Islet precursor cell (in vitro differentiated cells): ENCODE data around the gene DYSF.
A peak's percentile ranks its signal among the peaks of the same experiment; 100 is the strongest.

Experiments used
- DNase-seq: peaks from one replicate; pipeline ENCODE4 v3.0.0-alpha.2; 2018

The DYSF gene

DNA sequence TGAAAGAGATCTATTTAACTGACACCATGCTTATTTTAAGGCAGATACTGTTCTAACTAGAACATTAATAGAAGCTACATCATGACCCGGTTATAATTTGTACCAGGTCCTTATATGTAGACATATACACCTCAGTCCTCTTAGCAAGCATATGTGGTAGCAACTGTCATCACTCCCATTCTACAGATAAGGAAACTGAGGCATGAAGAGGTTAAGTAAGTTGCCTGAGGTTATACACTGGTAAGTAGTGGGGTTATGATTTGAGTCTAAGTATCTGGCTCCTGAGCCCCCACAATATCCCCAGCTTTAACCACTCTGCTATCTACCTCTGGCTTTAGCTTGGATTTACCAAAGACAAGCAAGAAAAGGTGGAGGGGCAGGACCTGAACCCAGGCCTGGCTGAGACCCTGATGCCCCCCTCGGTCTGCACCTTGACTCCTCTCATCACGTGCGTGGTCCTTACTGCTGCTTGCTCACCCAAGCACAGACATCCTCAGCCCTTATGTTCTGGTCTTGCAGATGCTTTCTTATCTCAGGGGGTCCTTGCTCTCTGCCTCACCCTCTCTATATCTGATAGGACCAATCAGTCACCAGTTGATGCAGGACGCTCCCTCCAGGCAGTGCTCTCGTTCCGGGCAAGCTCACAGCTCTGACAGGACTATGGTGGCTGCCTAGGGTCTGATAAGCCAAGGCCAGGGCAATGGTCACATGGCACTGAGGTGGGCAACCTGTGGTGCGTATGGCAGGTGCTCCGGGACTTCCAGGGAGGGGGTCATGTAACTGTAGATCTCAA lies 4.0 kb downstream of the DYSF start:
- no peak for DNase-seq

DNA sequence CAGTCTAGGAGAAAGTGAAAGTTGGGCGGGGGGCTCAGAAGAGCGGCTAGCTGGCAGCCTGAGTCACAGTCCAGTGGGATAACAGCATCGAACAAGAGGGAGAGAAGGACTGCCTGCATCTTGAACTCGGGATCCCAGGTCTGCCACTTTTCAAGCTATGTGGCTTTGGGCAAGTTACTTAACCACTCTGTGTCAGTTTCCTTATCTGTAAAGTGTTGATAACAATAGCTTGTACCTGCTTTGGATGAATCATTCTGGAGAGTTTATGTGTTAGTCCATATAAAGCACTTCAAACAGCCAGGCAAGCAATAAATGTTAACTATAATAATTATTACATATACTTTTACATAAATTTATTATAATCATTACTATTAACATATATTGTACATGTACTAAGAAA lies 4.6 kb downstream of the DYSF start:
- no peak for DNase-seq

DNA sequence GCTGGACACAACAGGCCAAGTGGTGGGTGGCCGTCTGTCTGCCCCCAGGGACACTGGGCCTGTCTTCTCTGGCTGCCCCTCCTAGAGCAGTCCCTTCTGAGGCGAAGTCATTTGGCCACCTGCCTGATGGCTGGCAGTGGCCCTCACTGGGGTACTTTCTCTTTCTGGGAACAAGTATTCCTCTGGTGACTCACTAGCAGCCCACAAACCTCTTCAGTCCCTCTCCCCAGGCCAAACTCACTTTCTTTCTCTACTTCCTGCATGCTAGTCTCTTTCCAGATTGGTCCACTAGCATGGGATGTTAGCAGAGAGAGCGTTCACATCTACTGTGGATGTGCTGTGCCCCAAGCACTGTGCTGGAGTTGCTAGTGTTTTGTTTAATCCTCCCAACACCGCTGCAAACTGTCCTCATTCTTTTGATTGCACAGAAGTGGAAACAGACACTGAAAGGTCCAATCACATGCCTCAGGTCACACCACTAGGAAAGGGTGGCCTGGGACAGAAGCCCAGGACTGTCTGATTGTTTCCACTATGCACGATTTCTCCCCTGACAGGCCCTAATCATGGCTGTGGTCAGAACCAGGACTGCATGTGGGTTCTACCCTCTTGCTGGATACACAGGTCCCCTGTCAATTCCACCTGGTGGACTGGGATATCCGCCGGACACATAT lies 5.2 kb downstream of the DYSF start:
- peak; percentile 61 for DNase-seq

- DNase-seq: no peak
These were observed 5.7 kb downstream of the DYSF start for GRCh38 chr2:71459084-71459431.

DNA sequence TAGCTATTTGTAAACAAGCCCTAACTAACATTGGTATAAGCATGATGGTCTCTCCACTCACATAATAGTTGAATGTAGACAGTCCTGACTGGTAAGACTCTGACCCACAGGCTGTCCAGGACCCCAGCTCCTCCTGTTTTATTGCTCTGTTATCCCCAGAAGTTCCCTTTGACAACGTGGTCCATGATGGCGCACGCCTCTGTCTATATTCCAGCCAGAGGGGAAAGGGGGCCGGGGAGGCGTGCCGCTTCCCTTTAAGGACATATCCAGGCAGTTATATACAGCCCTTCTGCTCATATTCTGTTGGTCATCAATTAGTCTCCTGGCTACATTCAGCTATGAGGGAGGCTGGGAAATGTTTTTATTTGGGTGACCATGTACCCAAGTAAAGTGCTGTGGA lies 6.7 kb downstream of the DYSF start:
- peak; percentile 40 for DNase-seq

GRCh38 chr2:71460595-71461303 lies 7.4 kb downstream of the DYSF start:
- peak; percentile 55 for DNase-seq

DNA sequence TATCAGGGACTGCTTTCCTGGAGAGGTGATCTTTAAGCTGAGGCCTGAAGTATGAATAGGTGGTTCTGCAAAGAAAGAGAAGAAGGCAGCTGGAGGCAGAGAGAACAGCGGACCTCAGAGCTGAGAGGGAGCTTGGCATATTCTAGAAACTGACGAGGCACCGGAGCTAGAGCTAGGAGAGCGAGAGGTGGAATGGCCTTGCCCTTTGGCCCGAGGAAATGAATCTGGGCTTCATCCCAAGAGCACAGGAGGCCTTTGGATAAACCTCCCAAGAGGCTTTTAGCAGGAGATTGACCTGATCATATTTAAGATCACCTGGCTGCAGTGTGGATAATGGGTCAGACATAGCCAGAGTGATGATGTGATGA lies 7.9 kb downstream of the DYSF start:
- peak; percentile 35 for DNase-seq

- peak; percentile 41 for DNase-seq
These were observed 8.8 kb downstream of the DYSF start for GRCh38 chr2:71462056-71462605.

- DNase-seq: peak; percentile 56
These were observed 9.4 kb downstream of the DYSF start for GRCh38 chr2:71462641-71463341.

GRCh38 chr2:71463342-71463654 lies 9.9 kb downstream of the DYSF start:
- peak; percentile 23 for DNase-seq

DNA sequence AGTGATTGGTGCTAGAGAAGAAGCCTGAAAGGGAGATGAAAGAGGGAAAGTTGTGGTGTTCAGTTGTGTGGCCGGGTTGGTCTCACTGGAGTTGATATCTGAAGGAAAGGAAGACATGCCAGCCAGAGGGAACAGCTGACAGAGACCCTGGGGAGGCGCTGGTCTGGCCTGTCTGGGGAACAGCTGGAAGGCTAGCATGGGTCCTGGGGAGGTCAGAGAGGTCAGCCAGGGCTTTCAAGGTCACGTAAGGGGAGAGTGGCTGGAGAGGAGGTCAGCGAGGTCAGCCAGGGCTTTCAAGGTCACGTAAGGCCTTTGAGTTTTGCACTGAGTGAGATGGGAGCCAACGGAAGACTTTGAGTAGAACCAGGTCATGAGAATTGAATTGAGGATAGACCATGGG lies 11.0 kb downstream of the DYSF start:
- peak; percentile 29 for DNase-seq

GRCh38 chr2:71465356-71465755 lies 12.0 kb downstream of the DYSF start:
- peak; percentile 49 for DNase-seq

DNA sequence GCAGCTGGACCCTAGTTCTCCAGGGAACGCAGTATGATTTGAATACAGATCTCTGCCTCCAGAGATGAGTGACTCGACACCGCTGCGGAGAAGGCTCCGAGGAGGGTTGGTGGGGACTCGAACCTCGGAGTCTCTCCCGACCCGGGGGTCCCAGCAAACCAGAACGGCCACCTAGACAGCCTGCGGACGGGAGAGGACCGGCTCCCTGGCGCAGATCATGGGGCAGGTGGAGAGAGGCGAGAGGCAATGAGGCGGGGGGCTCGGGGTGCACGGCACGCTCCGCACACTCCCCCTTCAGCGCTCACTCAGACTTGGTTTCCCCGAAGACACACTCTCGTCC lies 12.6 kb downstream of the DYSF start:
- DNase-seq: no peak

DNA sequence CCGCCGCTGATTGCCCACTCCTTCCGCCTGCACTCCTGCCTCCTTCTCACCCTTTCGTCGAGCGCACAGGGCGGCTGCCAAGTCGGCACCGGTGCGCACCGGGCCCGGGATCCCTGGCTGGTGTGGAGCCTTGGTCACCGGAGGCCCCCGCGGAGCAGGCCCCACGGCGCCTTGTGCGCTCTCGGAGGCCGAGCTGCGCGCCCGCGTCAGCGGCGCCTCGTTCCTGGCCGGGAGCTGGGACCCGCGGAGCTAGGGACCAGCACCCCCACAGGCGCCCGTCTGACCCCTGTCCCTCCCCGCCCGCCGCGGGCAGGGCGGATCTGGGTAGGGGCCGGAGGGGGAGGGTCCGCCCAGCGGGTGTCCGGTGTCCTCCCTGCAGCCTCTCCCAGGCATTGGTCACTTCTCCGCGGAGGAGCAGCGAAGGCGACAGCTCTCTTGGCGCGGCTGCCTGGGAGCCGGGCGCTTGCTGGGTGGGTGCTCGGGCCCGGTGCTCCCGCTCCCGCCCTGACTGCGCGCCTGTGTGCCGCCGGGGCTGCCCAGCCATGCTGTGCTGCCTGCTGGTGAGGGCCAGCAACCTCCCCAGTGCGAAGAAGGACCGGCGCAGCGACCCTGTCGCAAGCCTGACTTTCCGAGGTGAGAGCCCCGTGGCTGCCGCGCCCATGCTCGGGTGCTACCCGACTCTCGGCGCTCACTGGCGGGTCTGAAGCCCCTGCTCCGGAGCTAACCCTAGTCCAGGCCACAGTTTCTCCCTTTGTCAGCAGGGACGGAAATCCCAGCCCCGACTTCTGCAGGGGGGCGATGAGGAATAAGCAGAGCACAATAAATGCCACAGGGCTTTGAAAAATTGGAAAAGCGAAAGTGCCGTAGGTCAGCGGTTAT lies 13.2 kb downstream of the DYSF start:
- DNase-seq: peak; percentile 89

DNA sequence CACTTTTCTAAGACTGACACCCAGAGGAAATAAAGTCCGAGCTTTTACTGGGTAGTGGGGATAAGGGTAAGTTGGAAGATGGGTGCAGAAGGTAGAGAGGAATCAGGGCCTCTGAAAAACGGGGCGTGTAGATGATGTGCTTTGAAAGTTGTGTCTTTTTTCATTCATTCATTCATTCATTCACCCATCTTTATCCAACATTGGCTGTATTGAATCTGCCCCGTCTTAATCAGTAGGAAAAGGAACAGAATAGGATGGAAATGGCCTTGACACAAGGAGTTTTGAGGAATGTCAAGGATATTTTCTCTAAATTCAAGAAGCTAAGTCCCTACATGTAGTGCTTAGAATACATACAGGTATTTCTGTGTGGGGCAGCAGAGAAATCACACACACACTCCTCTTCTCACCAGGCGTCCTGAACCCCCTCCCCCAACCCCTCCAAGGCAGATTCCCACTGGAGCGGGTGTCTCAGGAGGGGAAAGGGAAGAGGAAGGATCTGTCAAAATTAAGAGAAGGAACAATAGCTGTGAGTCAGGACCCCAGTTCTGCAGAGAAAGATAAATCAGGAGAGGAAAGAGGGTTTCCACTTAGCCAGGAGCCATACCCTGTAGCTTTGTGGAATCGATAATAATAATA lies 13.9 kb downstream of the DYSF start:
- DNase-seq: no peak

GRCh38 chr2:71468279-71469015 lies 15.1 kb downstream of the DYSF start:
- DNase-seq: peak; percentile 49

DNA sequence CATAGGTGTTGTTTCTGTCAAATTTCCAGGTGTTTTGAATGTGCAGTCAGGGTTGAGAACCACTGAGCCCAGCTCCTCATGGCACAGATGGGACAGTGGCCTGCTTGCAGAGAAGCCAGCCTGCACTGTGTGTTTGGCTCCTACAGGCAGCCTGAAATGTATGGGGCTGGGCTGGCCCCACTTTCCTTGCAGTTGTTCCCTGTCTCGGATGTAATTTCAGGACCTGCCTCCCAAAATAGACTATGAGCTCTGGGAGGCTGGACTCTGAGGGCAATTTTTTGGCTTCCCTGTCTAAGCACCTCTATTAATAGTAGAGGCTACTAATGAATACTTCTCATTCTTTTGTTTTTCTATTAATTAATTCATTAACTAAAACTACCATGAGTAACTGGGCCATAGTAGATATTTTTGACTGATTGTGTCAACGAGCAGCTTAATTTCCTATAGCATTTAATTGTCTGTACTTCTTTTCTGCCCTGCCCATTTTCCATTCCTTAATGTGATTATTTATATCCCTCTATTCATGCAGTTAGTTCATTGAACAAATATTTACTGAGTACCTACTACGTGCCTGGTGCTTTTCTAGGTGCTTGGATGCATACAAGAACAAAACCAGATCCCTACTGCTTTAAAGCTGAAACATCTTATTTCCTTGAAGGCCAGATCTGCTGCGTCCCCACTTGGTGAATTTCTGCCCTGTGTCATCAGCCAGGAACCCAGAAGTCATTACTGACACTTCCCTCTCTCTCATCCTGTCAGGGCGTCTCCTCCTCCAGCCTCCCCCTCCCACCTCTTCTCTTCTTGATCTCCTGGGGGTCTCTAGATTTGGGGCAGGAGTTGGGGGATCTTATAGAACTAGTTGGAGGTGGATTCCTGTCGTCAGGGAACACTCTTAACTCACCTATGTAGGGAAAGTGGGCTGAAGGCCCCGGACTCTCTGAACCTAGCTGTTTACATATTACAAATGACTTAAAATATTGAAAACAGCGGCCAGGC lies 16.3 kb downstream of the DYSF start:
- no peak for DNase-seq

DNA sequence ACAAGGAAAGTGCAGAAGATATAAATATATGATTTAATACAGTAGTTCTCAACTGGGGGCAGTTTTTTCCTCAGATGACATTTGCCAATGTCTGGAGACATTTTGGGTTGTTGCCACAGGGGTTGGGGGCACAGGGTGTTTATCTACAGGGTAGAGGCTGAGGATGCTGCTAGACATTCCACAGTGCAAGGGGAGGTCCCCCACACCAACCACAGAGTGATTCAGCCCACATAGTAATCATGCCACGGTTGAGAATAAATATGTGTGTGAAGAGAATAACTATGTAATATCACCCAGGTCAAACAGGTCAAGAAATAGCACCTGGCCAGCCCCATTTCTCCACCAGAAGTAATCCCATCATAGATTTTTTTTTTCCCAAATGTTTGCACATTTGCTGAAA lies 17.9 kb downstream of the DYSF start:
- no peak for DNase-seq

GRCh38 chr2:71472019-71472418 lies 18.7 kb downstream of the DYSF start:
- no peak for DNase-seq
